ENCODE measurements around the gene SLC10A3.

- TF ChIP-seq CTCF (tag by site-specific recombination; IDR thresholded peaks at IDR 0.05) (no peak), GLIS1 (tag by site-specific recombination; IDR thresholded peaks at IDR 0.05) (no peak), ZNF629 (tag by site-specific recombination; IDR thresholded peaks at IDR 0.05) (no peak), PRDM6 (tag by site-specific recombination; IDR thresholded peaks at IDR 0.05) (no peak), ZNF324 (tag by site-specific recombination; IDR thresholded peaks at IDR 0.05) (no peak), YY1 (tag by site-specific recombination; IDR thresholded peaks at IDR 0.05) (no peak), ZNF830 (tag by site-specific recombination; IDR thresholded peaks at IDR 0.05; ENCODE audit: low read depth) (no peak), ZNF510 (tag by site-specific recombination; IDR thresholded peaks at IDR 0.05; ENCODE audit: insufficient replicate concordance) (no peak), KLF9 (tag by site-specific recombination; IDR thresholded peaks at IDR 0.05; ENCODE audit: low read depth) (no peak), ZNF580 (tag by site-specific recombination; IDR thresholded peaks at IDR 0.05) (no peak), ZNF157 (tag by site-specific recombination; IDR thresholded peaks at IDR 0.05) (no peak), ZNF48 (tag by site-specific recombination; IDR thresholded peaks at IDR 0.05) (no peak)
Measured at GRCh38 chrX:154444755-154445246, 45.6 kb downstream of the SLC10A3 start.

Measured in HEK293 (cell line).